Fibroblast of upper back skin (primary cell): ENCODE data around the gene HTRA3.

ENCODE experiments used
- DNase-seq: peaks from one replicate; pipeline ENCODE4 v3.0.0-alpha.2; 2013

The HTRA3 gene

GRCh38 chr4:8250227-8250626 lies 19.3 kb upstream of the HTRA3 start:
- DNase-seq, result no peak

GRCh38 chr4:8250637-8251036 lies 18.9 kb upstream of the HTRA3 start:
- no peak for DNase-seq

- DNase-seq, result no peak
Observed at GRCh38 chr4:8251110-8251883, 18.3 kb upstream of the HTRA3 start.

GRCh38 chr4:8252301-8253173 lies 17.0 kb upstream of the HTRA3 start:
- DNase-seq, result no peak

- DNase-seq, result no peak
Observed at GRCh38 chr4:8254076-8254475, 15.5 kb upstream of the HTRA3 start.

GRCh38 chr4:8255698-8256441 lies 13.7 kb upstream of the HTRA3 start:
- DNase-seq, result peak; percentile 42

- no peak for DNase-seq
Observed at GRCh38 chr4:8257854-8258253, 11.7 kb upstream of the HTRA3 start.

- no peak for DNase-seq
Observed at GRCh38 chr4:8258552-8259212, 10.9 kb upstream of the HTRA3 start.

- DNase-seq, result no peak
Observed at GRCh38 chr4:8259743-8260430, 9.7 kb upstream of the HTRA3 start.

- DNase-seq, result peak; percentile 79
Observed at GRCh38 chr4:8260656-8261111, 8.9 kb upstream of the HTRA3 start.

GRCh38 chr4:8261851-8262535 lies 7.6 kb upstream of the HTRA3 start:
- DNase-seq, result peak; percentile 72

GRCh38 chr4:8262637-8263322 lies 6.8 kb upstream of the HTRA3 start:
- no peak for DNase-seq

GRCh38 chr4:8263397-8263796 lies 6.2 kb upstream of the HTRA3 start:
- no peak for DNase-seq

- no peak for DNase-seq
Observed at GRCh38 chr4:8264106-8264505, 5.4 kb upstream of the HTRA3 start.

- DNase-seq, result no peak
Observed at GRCh38 chr4:8265171-8265929, 4.2 kb upstream of the HTRA3 start.

- DNase-seq, result no peak
Observed at GRCh38 chr4:8266088-8266487, 3.5 kb upstream of the HTRA3 start.

GRCh38 chr4:8266508-8266907 lies 3.0 kb upstream of the HTRA3 start:
- DNase-seq, result no peak

GRCh38 chr4:8267077-8267476 lies 2.5 kb upstream of the HTRA3 start:
- peak; percentile 49 for DNase-seq

- no peak for DNase-seq
Observed at GRCh38 chr4:8268211-8268610, 1.3 kb upstream of the HTRA3 start.

GRCh38 chr4:8268901-8269534 lies 536 bp upstream of the HTRA3 start:
- no peak for DNase-seq
